Measurements from ENCODE around the gene MKLN1. TPM values are rescaled to one million over a fixed set of nuclear protein-coding genes. Genes with fewer than 3 reads are reported as not detected.

Gene MKLN1
- total and polyA plus RNA-seq, 2 of the 13 experiments (the other 11 are each of a cell fraction or from before 2014, with no cell fraction given): 33.6 to 43.5 TPM

DNA sequence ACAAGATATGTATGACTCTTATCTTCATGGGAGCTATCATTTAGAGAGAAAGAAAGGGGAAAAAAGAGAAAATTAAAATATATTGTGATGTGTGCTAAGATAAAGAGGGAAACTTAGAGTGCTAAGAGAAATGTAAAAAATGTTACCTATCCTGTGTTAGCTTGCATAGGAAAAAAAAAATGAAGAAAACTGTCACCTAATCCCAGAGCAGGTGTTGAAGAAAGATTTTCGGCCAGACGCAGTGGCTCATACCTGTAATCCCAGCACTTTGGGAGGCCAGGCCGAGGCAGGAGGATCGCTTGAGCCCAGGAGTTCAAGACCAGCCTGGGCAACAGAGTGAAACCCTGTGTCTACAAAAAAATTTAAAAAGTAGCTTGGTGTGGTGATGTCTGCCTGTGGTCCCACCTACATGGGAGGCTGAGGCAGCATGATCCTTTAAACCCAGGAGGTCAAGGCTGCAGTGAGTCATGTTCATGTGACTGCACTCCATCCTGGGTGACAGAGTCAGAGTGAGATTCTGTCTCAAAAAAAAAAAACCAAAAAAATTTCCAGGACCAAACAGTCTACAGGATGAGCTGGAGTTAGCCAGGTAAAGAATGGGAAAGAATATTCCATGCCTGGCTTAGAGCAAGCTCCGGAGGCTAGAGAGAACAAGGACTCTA is 2.4 kb upstream of the MKLN1 start (continued):
- TF ChIP-seq, protein P1, sequence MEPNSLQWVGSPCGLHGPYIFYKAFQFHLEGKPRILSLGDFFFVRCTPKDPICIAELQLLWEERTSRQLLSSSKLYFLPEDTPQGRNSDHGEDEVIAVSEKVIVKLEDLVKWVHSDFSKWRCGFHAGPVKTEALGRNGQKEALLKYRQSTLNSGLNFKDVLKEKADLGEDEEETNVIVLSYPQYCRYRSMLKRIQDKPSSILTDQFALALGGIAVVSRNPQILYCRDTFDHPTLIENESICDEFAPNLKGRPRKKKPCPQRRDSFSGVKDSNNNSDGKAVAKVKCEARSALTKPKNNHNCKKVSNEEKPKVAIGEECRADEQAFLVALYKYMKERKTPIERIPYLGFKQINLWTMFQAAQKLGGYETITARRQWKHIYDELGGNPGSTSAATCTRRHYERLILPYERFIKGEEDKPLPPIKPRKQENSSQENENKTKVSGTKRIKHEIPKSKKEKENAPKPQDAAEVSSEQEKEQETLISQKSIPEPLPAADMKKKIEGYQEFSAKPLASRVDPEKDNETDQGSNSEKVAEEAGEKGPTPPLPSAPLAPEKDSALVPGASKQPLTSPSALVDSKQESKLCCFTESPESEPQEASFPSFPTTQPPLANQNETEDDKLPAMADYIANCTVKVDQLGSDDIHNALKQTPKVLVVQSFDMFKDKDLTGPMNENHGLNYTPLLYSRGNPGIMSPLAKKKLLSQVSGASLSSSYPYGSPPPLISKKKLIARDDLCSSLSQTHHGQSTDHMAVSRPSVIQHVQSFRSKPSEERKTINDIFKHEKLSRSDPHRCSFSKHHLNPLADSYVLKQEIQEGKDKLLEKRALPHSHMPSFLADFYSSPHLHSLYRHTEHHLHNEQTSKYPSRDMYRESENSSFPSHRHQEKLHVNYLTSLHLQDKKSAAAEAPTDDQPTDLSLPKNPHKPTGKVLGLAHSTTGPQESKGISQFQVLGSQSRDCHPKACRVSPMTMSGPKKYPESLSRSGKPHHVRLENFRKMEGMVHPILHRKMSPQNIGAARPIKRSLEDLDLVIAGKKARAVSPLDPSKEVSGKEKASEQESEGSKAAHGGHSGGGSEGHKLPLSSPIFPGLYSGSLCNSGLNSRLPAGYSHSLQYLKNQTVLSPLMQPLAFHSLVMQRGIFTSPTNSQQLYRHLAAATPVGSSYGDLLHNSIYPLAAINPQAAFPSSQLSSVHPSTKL (CRISPR knock-in tag; IDR thresholded peaks at IDR 0.05): peak; percentile 57

DNA sequence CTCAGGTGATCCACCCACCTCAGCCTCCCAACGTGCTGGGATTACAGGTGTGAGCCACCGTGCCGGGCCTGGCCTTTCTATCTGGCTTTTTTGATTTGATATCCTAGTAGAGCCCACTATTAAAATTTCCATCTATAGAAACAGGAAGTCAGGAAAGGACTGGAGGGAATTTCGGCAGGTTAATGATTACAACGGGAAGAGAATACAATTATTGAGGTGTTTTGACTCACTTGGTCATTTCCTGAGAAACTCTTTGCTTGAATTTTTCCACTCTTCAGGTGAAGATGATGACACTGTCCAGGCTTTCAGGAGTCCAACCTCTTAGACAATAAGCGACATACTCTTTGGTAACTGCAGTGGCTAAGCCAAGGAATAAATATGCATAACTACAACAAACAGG is 1.1 kb upstream of the MKLN1 start:
- no peaks in the 10 kb centered on the region; a peak in 1 of 5 replicates for H3K27me3 ChIP-seq (ENCODE audit: control insufficient read depth in 1 of 2, insufficient read depth in 2 of 2, low read length in 2 of 2)
- in situ Hi-C loops (cut with HindIII; ENCODE audit: extremely low pct_ligation_motif_present, low pct_unique_long_range_greater_than_20kb) (no loop called here), intact Hi-C loops (cut with micrococcal nuclease; ENCODE audit: unreplicated experiment) (loop anchor here (2.0 to 5.0 kb wide), 2 partner anchors 216 to 259 kb away; no protein-coding TSS in a partner anchor)
- no peak for FAIRE-seq
- peak overlapping the region; percentile 89 for H2AFZ ChIP-seq (ENCODE audit: low read length)
- DNase-seq (ENCODE audit: low spot score): peak; percentile 65
- ChIA-PET POLR2A (interaction anchor here (0.8 to 1.6 kb wide), 3 partner anchors 217 to 269 kb away, joined by 4 to 5 read pairs (median 4); no protein-coding TSS in a partner anchor), CTCF (ENCODE audit: low intra/inter-chr PET ratio, low total read pairs) (no interaction called here)
- H3K9ac ChIP-seq (ENCODE audit: insufficient read depth, low read depth, low read length): peak overlapping the region; percentile 100
- H3K9me3 ChIP-seq (ENCODE audit: low read length): no peaks in the 10 kb centered on the region
- BruUV-seq (replicated peaks): no TSS peak
- peaks cover 31% of the 10 kb centered on the region for H4K20me1 ChIP-seq (ENCODE audit: insufficient read depth, low read length)
- no peaks in the 10 kb centered on the region for H3K36me3 ChIP-seq (replicated peaks in 1 of 2; ENCODE audit: control insufficient read depth in 1 of 2, insufficient read depth in 2 of 2, low read length in 2 of 2)
- H3K4me3 ChIP-seq (replicated peaks in 1 of 3; ENCODE audit: insufficient read depth in 1 of 3, low read depth in 2 of 3, low read length in 3 of 3): peak overlapping the region; percentile 92 to 100 (median 99)
- H3K4me2 ChIP-seq (ENCODE audit: low read depth, low read length): peak overlapping the region; percentile 96
- peaks cover 44% of the 10 kb centered on the region for H3K79me2 ChIP-seq (ENCODE audit: insufficient read depth, low read length)
- 43% methylated on average over 6 of the region's 6 CpGs for WGBS (ENCODE audit: low lambda C conversion rate)
- H3K4me1 ChIP-seq (ENCODE audit: insufficient read depth, low read length): peaks cover 57% of the 10 kb centered on the region
- H3K27ac ChIP-seq (ENCODE audit: extremely low read length, insufficient read depth, low read length): peak overlapping the region; percentile 98
- ATAC-seq: no peak
- TF ChIP-seq NCOA2 (CRISPR knock-in tag; IDR thresholded peaks at IDR 0.05): no peak
- TF ChIP-seq, protein P2, sequence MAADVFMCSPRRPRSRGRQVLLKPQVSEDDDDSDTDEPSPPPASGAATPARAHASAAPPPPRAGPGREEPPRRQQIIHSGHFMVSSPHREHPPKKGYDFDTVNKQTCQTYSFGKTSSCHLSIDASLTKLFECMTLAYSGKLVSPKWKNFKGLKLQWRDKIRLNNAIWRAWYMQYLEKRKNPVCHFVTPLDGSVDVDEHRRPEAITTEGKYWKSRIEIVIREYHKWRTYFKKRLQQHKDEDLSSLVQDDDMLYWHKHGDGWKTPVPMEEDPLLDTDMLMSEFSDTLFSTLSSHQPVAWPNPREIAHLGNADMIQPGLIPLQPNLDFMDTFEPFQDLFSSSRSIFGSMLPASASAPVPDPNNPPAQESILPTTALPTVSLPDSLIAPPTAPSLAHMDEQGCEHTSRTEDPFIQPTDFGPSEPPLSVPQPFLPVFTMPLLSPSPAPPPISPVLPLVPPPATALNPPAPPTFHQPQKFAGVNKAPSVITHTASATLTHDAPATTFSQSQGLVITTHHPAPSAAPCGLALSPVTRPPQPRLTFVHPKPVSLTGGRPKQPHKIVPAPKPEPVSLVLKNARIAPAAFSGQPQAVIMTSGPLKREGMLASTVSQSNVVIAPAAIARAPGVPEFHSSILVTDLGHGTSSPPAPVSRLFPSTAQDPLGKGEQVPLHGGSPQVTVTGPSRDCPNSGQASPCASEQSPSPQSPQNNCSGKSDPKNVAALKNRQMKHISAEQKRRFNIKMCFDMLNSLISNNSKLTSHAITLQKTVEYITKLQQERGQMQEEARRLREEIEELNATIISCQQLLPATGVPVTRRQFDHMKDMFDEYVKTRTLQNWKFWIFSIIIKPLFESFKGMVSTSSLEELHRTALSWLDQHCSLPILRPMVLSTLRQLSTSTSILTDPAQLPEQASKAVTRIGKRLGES (CRISPR knock-in tag; IDR thresholded peaks at IDR 0.05; ENCODE audit: borderline replicate concordance): no peak
- TF ChIP-seq SOX5 (CRISPR knock-in tag; IDR thresholded peaks at IDR 0.05; ENCODE audit: borderline replicate concordance): peak; percentile 39; the same call in 1 of the 2 replicates
- TF ChIP-seq RCOR2 (CRISPR knock-in tag; IDR thresholded peaks at IDR 0.05): no peak
- TF ChIP-seq ZZZ3 (CRISPR knock-in tag; IDR thresholded peaks at IDR 0.05; ENCODE audit: borderline replicate concordance): no peak
- TF ChIP-seq, protein P3, sequence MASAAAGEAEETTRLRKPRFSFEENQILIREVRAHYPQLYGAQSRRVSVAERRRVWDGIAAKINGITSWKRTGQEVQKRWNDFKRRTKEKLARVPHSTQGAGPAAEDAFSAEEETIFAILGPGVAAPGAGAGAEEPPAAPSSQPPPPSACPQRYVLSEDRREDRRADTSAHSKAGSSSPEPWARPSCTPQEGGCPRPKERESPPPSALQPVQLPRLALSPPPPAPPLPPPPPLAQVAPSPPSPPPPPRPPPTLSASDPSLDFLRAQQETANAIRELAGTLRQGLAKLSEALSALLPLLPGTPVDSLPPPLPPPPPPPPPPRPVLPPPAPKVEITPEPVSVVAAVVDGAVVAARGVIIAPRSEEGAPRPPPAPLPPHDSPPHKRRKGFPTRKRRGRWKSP (CRISPR knock-in tag; IDR thresholded peaks at IDR 0.05): no peak
- no peak for TF ChIP-seq MBD4 (IDR thresholded peaks at IDR 0.05; ENCODE audit: borderline replicate concordance, low read length)
- no peak for TF ChIP-seq RBM39 (IDR thresholded peaks at IDR 0.05; ENCODE audit: low read depth, low read length, poor library complexity, severe bottlenecking)
- peak; percentile 48 for TF ChIP-seq SAP130 (CRISPR knock-in tag; IDR thresholded peaks at IDR 0.05; ENCODE audit: low read depth)
- TF ChIP-seq, protein P4, sequence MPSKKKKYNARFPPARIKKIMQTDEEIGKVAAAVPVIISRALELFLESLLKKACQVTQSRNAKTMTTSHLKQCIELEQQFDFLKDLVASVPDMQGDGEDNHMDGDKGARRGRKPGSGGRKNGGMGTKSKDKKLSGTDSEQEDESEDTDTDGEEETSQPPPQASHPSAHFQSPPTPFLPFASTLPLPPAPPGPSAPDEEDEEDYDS (CRISPR knock-in tag; IDR thresholded peaks at IDR 0.05): peak; percentile 41; the same call in 1 of the 2 replicates
- TF ChIP-seq, protein P5, sequence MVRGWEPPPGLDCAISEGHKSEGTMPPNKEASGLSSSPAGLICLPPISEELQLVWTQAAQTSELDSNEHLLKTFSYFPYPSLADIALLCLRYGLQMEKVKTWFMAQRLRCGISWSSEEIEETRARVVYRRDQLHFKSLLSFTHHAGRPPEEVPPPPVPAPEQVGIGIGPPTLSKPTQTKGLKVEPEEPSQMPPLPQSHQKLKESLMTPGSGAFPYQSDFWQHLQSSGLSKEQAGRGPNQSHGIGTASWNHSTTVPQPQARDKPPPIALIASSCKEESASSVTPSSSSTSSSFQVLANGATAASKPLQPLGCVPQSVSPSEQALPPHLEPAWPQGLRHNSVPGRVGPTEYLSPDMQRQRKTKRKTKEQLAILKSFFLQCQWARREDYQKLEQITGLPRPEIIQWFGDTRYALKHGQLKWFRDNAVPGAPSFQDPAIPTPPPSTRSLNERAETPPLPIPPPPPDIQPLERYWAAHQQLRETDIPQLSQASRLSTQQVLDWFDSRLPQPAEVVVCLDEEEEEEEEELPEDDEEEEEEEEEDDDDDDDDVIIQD (CRISPR knock-in tag; IDR thresholded peaks at IDR 0.05; ENCODE audit: low read depth): no peak

All from HepG2 (cell line).